IPS-11a (cell line): ENCODE measurements around the gene MEGF10.
"Not testable (repeated sequence)": the region's sequence is repeated elsewhere in the genome, so short reads cannot be mapped to it uniquely, and the experiment has no call there.

Experiments used
- H3K4me3 ChIP-seq: one replicate; pipeline ENCODE4 v1.5.1; 2013; ENCODE audit warnings: low read depth, low read length, control low read depth

Gene MEGF10

GRCh38 chr5:127290019-127290945, at the start of gene MEGF10:
MEGF10 (plus strand) TSS chr5:127290796; CDS start chr5:127331309, 40,513 bp downstream.
- H3K4me3 ChIP-seq, result peak within 1 kb of the TSS; percentile 86

- H3K4me3 ChIP-seq, result no peak overlapping the region
Measured at GRCh38 chr5:127243011-127243410, 47.6 kb upstream of the MEGF10 start.

- H3K4me3 ChIP-seq, result no peak overlapping the region
Measured at GRCh38 chr5:127254729-127255284, 35.8 kb upstream of the MEGF10 start.

GRCh38 chr5:127256886-127257597, 33.6 kb upstream of the MEGF10 start:
- no peak overlapping the region for H3K4me3 ChIP-seq

GRCh38 chr5:127260686-127261085, 29.9 kb upstream of the MEGF10 start:
- H3K4me3 ChIP-seq, result no peak overlapping the region

GRCh38 chr5:127265473-127265872, 25.1 kb upstream of the MEGF10 start:
- not testable (repeated sequence) for H3K4me3 ChIP-seq

- not testable (repeated sequence) for H3K4me3 ChIP-seq
Measured at GRCh38 chr5:127268342-127268741, 22.3 kb upstream of the MEGF10 start.

GRCh38 chr5:127270713-127271112, 19.9 kb upstream of the MEGF10 start:
- not testable (repeated sequence) for H3K4me3 ChIP-seq

GRCh38 chr5:127275641-127276193, 14.9 kb upstream of the MEGF10 start:
- H3K4me3 ChIP-seq, result no peak overlapping the region

GRCh38 chr5:127280491-127281220, 9.9 kb upstream of the MEGF10 start:
- H3K4me3 ChIP-seq, result no peak overlapping the region

GRCh38 chr5:127281609-127282008, 9.0 kb upstream of the MEGF10 start:
- no peak overlapping the region for H3K4me3 ChIP-seq

- H3K4me3 ChIP-seq, result no peak overlapping the region
Measured at GRCh38 chr5:127288676-127289075, 1.9 kb upstream of the MEGF10 start.

GRCh38 chr5:127290946-127291693, 524 bp downstream of the MEGF10 start:
- H3K4me3 ChIP-seq, result peak overlapping the region; percentile 86

- peak overlapping the region; percentile 86 for H3K4me3 ChIP-seq
Measured at GRCh38 chr5:127292030-127292735, 1.6 kb downstream of the MEGF10 start.

GRCh38 chr5:127293373-127293772, 2.8 kb downstream of the MEGF10 start:
- no peak overlapping the region for H3K4me3 ChIP-seq

GRCh38 chr5:127294829-127295228, 4.2 kb downstream of the MEGF10 start:
- H3K4me3 ChIP-seq, result no peak overlapping the region

GRCh38 chr5:127295454-127295853, 4.9 kb downstream of the MEGF10 start:
- H3K4me3 ChIP-seq, result no peak overlapping the region

- H3K4me3 ChIP-seq, result no peak overlapping the region
Measured at GRCh38 chr5:127296321-127296720, 5.7 kb downstream of the MEGF10 start.

GRCh38 chr5:127296894-127297293, 6.3 kb downstream of the MEGF10 start:
- not testable (repeated sequence) for H3K4me3 ChIP-seq
